Measurements from ENCODE around the gene DNAH10. TPM values are rescaled to one million over a fixed set of nuclear protein-coding genes. Genes with fewer than 3 reads are reported as not detected.
A peak's percentile ranks its signal among the peaks of the same experiment; 100 is the strongest.

Gene DNAH10, protein sequence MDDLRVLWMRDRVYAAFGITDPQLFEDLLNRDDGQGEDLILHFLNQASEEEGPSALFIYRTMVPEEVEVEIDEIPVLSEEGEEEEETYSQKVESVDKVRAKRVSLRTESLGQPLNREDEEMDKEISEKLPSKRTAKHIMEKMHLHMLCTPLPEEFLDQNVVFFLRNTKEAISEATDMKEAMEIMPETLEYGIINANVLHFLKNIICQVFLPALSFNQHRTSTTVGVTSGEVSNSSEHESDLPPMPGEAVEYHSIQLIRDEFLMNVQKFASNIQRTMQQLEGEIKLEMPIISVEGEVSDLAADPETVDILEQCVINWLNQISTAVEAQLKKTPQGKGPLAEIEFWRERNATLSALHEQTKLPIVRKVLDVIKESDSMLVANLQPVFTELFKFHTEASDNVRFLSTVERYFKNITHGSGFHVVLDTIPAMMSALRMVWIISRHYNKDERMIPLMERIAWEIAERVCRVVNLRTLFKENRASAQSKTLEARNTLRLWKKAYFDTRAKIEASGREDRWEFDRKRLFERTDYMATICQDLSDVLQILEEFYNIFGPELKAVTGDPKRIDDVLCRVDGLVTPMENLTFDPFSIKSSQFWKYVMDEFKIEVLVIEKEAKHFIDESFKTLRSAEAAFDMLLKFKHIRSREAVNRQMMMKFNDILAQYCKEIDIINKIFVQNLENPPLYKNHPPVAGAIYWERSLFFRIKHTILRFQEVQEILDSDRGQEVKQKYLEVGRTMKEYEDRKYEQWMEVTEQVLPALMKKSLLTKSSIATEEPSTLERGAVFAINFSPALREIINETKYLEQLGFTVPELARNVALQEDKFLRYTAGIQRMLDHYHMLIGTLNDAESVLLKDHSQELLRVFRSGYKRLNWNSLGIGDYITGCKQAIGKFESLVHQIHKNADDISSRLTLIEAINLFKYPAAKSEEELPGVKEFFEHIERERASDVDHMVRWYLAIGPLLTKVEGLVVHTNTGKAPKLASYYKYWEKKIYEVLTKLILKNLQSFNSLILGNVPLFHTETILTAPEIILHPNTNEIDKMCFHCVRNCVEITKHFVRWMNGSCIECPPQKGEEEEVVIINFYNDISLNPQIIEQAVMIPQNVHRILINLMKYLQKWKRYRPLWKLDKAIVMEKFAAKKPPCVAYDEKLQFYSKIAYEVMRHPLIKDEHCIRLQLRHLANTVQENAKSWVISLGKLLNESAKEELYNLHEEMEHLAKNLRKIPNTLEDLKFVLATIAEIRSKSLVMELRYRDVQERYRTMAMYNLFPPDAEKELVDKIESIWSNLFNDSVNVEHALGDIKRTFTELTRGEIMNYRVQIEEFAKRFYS (N-terminal part only)
- total RNA-seq (2021) (0.07 to 0.11 TPM (median 0.09 TPM) in 3 replicates), Bru-seq, nascent RNA (percentile 8 among the genes with signal in this experiment)
- long read RNA-seq, experiment 1, partial matches to known transcripts, result 0 of 4 reads
- long read RNA-seq, experiment 1, other reads (novel, unspliced or antisense), result 4 of 4 reads
- long read RNA-seq, experiment 2, partial matches to known transcripts, result 0 of 2 reads
- long read RNA-seq, experiment 2, other reads (novel, unspliced or antisense), result 2 of 2 reads
- long read RNA-seq, experiment 3, result 0 reads

DNA sequence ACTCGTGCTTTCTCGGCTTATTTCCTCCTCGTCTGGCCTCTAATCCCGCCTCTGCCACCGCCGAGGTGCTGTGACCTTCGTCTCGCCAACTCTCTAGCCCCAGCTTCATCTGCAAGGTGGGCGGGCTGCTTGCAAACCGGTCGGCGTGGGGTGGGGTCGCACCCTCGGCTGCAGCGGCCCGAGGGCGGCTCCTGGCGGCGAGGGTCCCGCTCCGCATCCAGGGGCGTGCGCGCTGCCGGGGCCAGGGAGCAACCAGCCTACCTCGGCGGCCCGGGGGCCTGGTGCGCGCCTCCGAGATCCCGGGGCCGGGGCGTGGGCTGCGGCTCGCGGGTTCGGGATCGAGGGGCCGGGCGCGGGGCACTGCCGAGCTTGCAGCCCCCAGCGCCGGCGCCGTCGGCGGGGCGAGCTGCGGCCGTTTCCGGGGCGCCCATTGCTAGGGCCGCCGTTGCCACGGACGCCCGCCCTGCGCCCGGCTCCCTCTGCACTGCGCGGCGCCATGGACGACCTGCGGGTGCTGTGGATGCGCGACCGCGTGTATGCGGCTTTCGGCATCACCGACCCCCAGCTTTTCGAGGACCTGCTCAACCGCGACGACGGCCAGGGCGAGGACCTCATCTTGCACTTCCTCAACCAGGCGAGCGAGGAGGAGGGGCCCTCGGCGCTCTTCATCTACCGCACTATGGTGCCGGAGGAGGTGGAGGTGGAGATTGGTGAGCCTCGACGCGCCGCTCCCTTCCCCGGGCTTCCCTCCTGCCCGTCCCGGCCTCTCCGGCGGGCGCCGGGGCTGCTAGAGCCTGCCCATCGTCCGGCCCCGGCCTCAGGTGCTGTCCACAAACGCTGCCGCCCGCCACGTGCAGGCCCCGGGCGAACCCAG lies at the start of gene DNAH10:
DNAH10 (plus strand) TSS at position 461 of the 874 bp plus-strand sequence; CDS start at position 497, 36 bp downstream.
- Mint-ChIP-seq H3K27ac (no peak within 1 kb of the TSS), H3K9me3 (no peaks in the 10 kb centered on the region), H3K4me1 (peaks cover 13% of the 10 kb centered on the region), H3K36me3 (peaks cover 11% of the 10 kb centered on the region), H3K27me3 (ENCODE audit: low read depth) (peaks cover 17% of the 10 kb centered on the region), H3K4me3 (peak within 1 kb of the TSS; percentile 80)
- ATAC-seq, result peak; percentile 81
- ChIA-PET POLR2A (interaction anchor here (0.6 kb wide), 1 partner anchor 1316 kb away, joined by 3 read pairs; no protein-coding TSS in a partner anchor), CTCF (interaction anchor here (0.6 to 1.7 kb wide), 18 partner anchors 10 to 222 kb away, joined by 3 to 11 read pairs (median 3); partner anchors contain the start of genes ATP6V0A2 and TCTN2)
- peak; percentile 84 for DNase-seq (ENCODE audit: low spot score)
- TF ChIP-seq ESRRA (CRISPR knock-in tag; IDR thresholded peaks at IDR 0.05; ENCODE audit: borderline replicate concordance), result peak; percentile 7; the same call in 1 of the 2 replicates
- no peak for TF ChIP-seq NR1H2 (CRISPR knock-in tag; IDR thresholded peaks at IDR 0.05)
- TF ChIP-seq, protein P1, sequence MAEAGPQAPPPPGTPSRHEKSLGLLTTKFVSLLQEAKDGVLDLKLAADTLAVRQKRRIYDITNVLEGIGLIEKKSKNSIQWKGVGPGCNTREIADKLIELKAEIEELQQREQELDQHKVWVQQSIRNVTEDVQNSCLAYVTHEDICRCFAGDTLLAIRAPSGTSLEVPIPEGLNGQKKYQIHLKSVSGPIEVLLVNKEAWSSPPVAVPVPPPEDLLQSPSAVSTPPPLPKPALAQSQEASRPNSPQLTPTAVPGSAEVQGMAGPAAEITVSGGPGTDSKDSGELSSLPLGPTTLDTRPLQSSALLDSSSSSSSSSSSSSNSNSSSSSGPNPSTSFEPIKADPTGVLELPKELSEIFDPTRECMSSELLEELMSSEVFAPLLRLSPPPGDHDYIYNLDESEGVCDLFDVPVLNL (CRISPR knock-in tag; IDR thresholded peaks at IDR 0.05; ENCODE audit: borderline replicate concordance, low read depth), result no peak; the same call in 1 of the 2 replicates
- TF ChIP-seq NFYB (CRISPR knock-in tag; conservative IDR thresholded peaks at IDR 0.05; ENCODE audit: low read depth), result no peak
- TF ChIP-seq, protein P2, sequence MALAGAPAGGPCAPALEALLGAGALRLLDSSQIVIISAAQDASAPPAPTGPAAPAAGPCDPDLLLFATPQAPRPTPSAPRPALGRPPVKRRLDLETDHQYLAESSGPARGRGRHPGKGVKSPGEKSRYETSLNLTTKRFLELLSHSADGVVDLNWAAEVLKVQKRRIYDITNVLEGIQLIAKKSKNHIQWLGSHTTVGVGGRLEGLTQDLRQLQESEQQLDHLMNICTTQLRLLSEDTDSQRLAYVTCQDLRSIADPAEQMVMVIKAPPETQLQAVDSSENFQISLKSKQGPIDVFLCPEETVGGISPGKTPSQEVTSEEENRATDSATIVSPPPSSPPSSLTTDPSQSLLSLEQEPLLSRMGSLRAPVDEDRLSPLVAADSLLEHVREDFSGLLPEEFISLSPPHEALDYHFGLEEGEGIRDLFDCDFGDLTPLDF (CRISPR knock-in tag; IDR thresholded peaks at IDR 0.05), result no peak
- TF ChIP-seq NFATC4 (CRISPR knock-in tag; IDR thresholded peaks at IDR 0.05), result no peak
- no peak; the same call in 1 of the 2 replicates for TF ChIP-seq FOXK1 (CRISPR knock-in tag; IDR thresholded peaks at IDR 0.05)
- TF ChIP-seq MXD4 (CRISPR knock-in tag; IDR thresholded peaks at IDR 0.05; ENCODE audit: borderline replicate concordance), result no peak
- TF ChIP-seq ZBTB21 (CRISPR knock-in tag; IDR thresholded peaks at IDR 0.05; ENCODE audit: borderline replicate concordance), result no peak; the same call in 1 of the 2 replicates
- TF ChIP-seq, protein P3, sequence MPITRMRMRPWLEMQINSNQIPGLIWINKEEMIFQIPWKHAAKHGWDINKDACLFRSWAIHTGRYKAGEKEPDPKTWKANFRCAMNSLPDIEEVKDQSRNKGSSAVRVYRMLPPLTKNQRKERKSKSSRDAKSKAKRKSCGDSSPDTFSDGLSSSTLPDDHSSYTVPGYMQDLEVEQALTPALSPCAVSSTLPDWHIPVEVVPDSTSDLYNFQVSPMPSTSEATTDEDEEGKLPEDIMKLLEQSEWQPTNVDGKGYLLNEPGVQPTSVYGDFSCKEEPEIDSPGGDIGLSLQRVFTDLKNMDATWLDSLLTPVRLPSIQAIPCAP (CRISPR knock-in tag; IDR thresholded peaks at IDR 0.05), result no peak; the same call in 1 of the 2 replicates
- no peak for TF ChIP-seq ZNF317 (CRISPR knock-in tag; IDR thresholded peaks at IDR 0.05; ENCODE audit: borderline replicate concordance, low read depth)
- TF ChIP-seq, protein P4, sequence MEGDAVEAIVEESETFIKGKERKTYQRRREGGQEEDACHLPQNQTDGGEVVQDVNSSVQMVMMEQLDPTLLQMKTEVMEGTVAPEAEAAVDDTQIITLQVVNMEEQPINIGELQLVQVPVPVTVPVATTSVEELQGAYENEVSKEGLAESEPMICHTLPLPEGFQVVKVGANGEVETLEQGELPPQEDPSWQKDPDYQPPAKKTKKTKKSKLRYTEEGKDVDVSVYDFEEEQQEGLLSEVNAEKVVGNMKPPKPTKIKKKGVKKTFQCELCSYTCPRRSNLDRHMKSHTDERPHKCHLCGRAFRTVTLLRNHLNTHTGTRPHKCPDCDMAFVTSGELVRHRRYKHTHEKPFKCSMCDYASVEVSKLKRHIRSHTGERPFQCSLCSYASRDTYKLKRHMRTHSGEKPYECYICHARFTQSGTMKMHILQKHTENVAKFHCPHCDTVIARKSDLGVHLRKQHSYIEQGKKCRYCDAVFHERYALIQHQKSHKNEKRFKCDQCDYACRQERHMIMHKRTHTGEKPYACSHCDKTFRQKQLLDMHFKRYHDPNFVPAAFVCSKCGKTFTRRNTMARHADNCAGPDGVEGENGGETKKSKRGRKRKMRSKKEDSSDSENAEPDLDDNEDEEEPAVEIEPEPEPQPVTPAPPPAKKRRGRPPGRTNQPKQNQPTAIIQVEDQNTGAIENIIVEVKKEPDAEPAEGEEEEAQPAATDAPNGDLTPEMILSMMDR (IDR thresholded peaks at IDR 0.05), result no peak
- TF ChIP-seq, protein P5, sequence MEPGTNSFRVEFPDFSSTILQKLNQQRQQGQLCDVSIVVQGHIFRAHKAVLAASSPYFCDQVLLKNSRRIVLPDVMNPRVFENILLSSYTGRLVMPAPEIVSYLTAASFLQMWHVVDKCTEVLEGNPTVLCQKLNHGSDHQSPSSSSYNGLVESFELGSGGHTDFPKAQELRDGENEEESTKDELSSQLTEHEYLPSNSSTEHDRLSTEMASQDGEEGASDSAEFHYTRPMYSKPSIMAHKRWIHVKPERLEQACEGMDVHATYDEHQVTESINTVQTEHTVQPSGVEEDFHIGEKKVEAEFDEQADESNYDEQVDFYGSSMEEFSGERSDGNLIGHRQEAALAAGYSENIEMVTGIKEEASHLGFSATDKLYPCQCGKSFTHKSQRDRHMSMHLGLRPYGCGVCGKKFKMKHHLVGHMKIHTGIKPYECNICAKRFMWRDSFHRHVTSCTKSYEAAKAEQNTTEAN (CRISPR knock-in tag; IDR thresholded peaks at IDR 0.05), result no peak
- peak; percentile 87; the same call in 1 of the 2 replicates for TF ChIP-seq ZNF416 (CRISPR knock-in tag; IDR thresholded peaks at IDR 0.05)
- TF ChIP-seq HMGA2 (CRISPR knock-in tag; IDR thresholded peaks at IDR 0.05), result no peak
- TF ChIP-seq IRF2 (CRISPR knock-in tag; IDR thresholded peaks at IDR 0.05; ENCODE audit: borderline replicate concordance, low read depth), result no peak
- TF ChIP-seq, protein P6, sequence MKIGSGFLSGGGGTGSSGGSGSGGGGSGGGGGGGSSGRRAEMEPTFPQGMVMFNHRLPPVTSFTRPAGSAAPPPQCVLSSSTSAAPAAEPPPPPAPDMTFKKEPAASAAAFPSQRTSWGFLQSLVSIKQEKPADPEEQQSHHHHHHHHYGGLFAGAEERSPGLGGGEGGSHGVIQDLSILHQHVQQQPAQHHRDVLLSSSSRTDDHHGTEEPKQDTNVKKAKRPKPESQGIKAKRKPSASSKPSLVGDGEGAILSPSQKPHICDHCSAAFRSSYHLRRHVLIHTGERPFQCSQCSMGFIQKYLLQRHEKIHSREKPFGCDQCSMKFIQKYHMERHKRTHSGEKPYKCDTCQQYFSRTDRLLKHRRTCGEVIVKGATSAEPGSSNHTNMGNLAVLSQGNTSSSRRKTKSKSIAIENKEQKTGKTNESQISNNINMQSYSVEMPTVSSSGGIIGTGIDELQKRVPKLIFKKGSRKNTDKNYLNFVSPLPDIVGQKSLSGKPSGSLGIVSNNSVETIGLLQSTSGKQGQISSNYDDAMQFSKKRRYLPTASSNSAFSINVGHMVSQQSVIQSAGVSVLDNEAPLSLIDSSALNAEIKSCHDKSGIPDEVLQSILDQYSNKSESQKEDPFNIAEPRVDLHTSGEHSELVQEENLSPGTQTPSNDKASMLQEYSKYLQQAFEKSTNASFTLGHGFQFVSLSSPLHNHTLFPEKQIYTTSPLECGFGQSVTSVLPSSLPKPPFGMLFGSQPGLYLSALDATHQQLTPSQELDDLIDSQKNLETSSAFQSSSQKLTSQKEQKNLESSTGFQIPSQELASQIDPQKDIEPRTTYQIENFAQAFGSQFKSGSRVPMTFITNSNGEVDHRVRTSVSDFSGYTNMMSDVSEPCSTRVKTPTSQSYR (CRISPR knock-in tag; IDR thresholded peaks at IDR 0.05), result no peak
- TF ChIP-seq TEAD4 (CRISPR knock-in tag; IDR thresholded peaks at IDR 0.05), result no peak
- TF ChIP-seq PRRX2 (CRISPR knock-in tag; IDR thresholded peaks at IDR 0.05), result no peak
- no peak for TF ChIP-seq GRHL2 (CRISPR knock-in tag; IDR thresholded peaks at IDR 0.05; ENCODE audit: insufficient replicate concordance, severe bottlenecking)
- 0 out of 2 replicates have a peak, but pooled peaks have one; percentile 67 for TF ChIP-seq CBFB (CRISPR knock-in tag; IDR thresholded peaks at IDR 0.05; ENCODE audit: low read depth)
